Activated naive CD8-positive, alpha-beta T cell treated with anti-CD3 and anti-CD28 coated beads for 36 hours (primary cell): ENCODE data around the gene ZNF716. TPM values are rescaled to one million over a fixed set of nuclear protein-coding genes. Genes with fewer than 3 reads are reported as not detected.
"Not testable (repeated sequence)": the region's sequence is repeated elsewhere in the genome, so short reads cannot be mapped to it uniquely, and the experiment has no call there.

Experiments used
- DNase-seq: peaks from one replicate; pipeline ENCODE4 v3.0.0; 2021
- H3K27ac Mint-ChIP-seq: one replicate; pipeline ENCODE4 v1.8.0; 2022; ENCODE audit warnings: mild to moderate bottlenecking, moderate library complexity, mixed read lengths
- H3K27me3 Mint-ChIP-seq: one replicate; pipeline ENCODE4 v1.8.0; 2022; ENCODE audit warnings: mild to moderate bottlenecking, mixed read lengths
- H3K36me3 Mint-ChIP-seq: one replicate; pipeline ENCODE4 v1.8.0; 2021; ENCODE audit warnings: mild to moderate bottlenecking, mixed read lengths
- H3K4me1 Mint-ChIP-seq: one replicate; pipeline ENCODE4 v1.8.0; 2021; ENCODE audit warnings: mixed read lengths
- H3K4me3 Mint-ChIP-seq: one replicate; pipeline ENCODE4 v1.8.0; 2022; ENCODE audit warnings: mild to moderate bottlenecking, moderate library complexity, mixed read lengths
- H3K9me3 Mint-ChIP-seq: one replicate; pipeline ENCODE4 v1.8.0; 2022; ENCODE audit warnings: mixed read lengths
- total RNA-seq, 2 experiments: library from RNA; stranded (reverse); gene quantifications; one replicate each; pipeline ENCODE4 v1.2.3, GENCODE V29; 2021

The ZNF716 gene
- total RNA-seq, 2 experiments from 2014 or later: not detected

DNA sequence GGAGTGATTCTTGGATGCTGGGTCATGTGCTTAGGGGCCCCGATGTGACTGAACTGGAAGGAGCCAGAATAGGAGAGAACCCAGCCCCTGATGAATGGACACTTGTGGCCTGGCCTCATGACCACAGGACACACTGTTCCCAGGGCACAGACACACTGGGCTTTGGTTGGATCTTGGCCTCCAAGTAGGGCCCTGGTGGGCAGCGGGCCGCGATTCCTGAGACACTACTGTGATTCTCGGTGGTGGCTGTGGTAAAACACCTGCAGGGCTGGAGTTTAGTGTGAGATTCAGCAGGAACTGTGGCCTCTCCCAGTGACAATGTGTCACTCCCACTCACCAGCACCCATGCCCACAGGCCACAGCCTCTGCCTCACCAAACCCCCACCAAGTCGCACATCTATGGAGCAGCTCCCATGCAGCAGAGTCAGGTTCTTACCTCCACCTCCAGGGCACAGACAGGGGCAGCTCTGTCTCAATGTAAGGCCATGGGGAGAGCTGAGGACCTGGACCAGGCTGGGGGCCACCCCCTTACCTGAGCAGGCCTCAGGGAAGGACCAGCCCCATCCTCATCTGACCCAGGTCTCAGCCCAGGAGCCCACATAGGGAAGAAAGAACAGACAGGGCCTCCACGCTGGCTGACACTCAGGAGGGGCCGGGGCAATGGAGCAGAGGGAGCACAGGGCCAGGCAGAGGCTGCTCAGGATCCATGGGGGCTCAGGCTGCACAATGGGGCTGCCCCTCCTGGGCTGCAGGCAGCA lies 33.2 kb upstream of the ZNF716 start:
- no peak overlapping the region for H3K4me3 Mint-ChIP-seq
- H3K36me3 Mint-ChIP-seq: peaks cover 1% of the 10 kb centered on the region
- no peaks in the 10 kb centered on the region for H3K27me3 Mint-ChIP-seq
- no peak overlapping the region for H3K27ac Mint-ChIP-seq
- no peak for DNase-seq
- H3K4me1 Mint-ChIP-seq: no peaks in the 10 kb centered on the region
- H3K9me3 Mint-ChIP-seq: peaks cover 7% of the 10 kb centered on the region

DNA sequence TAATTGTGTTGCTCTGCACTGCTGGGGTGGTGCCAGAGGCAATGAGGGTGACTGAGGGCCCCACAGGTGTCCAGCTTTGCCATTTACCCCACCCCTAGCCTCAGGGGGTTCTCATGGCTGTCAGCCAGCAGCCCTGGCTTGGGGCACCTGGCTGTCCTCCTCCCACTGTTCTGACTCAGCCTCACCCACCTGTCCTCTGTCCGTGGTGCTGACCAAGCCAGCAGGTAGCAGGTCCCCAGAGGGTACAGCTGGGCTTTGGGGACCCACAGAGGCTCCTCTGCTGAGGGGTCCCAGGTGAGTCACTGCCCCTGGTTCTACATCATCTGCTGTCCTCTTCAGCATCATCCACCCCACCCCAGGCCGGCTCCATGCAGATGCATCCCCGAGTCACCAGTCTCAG lies 32.2 kb upstream of the ZNF716 start:
- Mint-ChIP-seq H3K27me3 (no peaks in the 10 kb centered on the region), H3K27ac (no peak overlapping the region), H3K4me3 (no peak overlapping the region), H3K36me3 (peaks cover 1% of the 10 kb centered on the region), H3K4me1 (no peaks in the 10 kb centered on the region), H3K9me3 (peaks cover 8% of the 10 kb centered on the region)
- DNase-seq: no peak

DNA sequence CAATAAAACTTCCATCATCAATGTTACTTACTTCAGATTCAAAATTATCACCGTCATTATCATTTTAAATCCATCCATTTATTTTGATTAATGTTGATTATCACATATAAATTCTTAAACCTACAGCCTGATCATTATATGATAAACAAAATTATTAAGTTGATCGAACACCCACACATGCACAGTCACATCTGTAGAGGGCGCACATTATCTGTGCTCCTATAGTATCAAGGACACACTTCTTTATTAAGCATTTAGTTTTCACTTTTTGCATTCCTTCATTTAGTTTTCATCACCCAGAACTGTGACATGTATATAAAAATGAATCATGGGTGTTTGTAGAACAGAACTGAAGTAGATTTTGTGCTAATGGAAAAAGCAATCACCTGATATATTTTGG lies 26.2 kb upstream of the ZNF716 start:
- H3K27ac Mint-ChIP-seq: no peak overlapping the region
- no peaks in the 10 kb centered on the region for H3K27me3 Mint-ChIP-seq
- peaks cover 11% of the 10 kb centered on the region for H3K9me3 Mint-ChIP-seq
- H3K36me3 Mint-ChIP-seq: no peaks in the 10 kb centered on the region
- H3K4me3 Mint-ChIP-seq: no peak overlapping the region
- DNase-seq: no peak
- no peaks in the 10 kb centered on the region for H3K4me1 Mint-ChIP-seq

DNA sequence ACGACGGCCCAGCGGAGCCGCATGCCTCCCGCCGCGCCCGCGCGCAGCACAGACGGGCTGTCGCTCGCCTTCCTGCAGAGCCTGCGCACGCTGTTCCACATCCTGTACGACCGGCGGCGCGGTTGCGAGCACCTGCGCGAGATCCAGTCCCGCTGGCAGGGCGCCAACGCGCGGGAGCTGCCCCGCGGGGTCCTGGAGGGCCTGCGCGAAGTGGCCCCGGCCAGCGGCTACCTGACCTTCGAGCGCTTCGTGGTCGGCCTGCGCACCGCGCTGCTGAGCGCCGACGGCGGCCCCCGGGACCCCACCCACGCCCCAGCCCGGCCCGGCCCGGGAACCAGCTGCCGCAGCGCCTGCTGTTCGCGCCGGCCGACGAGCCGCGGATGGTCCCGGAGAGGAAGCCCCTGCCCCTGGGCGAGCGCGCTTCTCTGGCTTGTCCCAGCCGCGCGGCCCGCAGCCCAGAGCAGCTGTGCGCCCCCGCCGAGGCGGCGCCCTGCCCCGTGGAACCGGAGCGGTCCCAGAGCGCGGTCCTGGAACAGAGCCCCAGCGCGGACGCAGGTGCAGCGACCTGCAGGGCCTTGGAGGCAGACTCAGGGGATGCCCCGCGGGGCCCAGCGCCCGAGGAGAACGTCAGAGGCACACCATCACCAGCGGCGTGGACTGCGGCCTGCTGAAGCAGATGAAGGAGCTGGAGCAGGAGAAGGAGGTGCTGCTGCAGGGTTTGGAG lies 25.3 kb upstream of the ZNF716 start:
- no peak overlapping the region for H3K4me3 Mint-ChIP-seq
- H3K9me3 Mint-ChIP-seq: peaks cover 14% of the 10 kb centered on the region

DNA sequence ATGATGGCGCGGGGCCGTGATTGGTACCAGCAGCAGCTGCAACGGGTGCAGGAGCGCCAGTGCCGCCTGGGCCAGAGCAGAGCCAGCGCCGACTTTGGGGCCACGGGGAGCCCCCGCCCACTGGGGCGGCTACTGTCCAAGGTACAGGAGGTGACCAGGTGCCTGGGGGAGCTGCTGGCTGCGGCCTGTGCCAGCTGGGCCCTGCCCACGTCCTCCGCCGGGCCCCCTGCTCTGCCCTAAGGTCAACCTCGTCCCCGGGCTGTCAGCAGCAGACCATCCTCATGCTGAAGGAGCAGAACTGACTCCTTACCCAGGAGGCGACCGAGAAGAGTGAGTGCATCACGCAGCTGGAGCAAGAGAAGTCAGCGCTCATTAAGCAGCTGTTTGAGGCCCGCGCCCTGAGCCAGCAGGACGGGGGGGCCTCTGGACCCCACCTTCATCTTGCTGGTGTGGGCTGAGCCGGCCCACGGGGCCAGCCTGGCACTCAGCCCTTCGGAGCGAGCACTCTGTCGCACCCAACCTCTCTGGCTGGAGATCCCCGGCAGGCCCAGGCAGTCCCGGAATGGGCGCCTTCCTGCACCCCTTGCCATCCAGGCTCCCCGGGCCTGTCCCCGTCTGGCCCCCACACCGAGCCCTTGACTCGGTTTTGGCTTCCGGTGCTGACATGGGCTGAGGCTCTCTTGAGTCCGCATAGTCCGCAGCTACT lies 24.6 kb upstream of the ZNF716 start:
- no peak for DNase-seq
- H3K9me3 Mint-ChIP-seq: peaks cover 15% of the 10 kb centered on the region
- H3K27me3 Mint-ChIP-seq: no peaks in the 10 kb centered on the region
- H3K4me3 Mint-ChIP-seq: no peak overlapping the region
- no peaks in the 10 kb centered on the region for H3K4me1 Mint-ChIP-seq
- no peaks in the 10 kb centered on the region for H3K36me3 Mint-ChIP-seq
- H3K27ac Mint-ChIP-seq: no peak overlapping the region

More for the DNA sequence above, 25.3 kb upstream of the ZNF716 start:
- Mint-ChIP-seq H3K4me1 (no peaks in the 10 kb centered on the region), H3K27ac (no peak overlapping the region), H3K27me3 (no peaks in the 10 kb centered on the region), H3K36me3 (no peaks in the 10 kb centered on the region)
- no peak for DNase-seq

DNA sequence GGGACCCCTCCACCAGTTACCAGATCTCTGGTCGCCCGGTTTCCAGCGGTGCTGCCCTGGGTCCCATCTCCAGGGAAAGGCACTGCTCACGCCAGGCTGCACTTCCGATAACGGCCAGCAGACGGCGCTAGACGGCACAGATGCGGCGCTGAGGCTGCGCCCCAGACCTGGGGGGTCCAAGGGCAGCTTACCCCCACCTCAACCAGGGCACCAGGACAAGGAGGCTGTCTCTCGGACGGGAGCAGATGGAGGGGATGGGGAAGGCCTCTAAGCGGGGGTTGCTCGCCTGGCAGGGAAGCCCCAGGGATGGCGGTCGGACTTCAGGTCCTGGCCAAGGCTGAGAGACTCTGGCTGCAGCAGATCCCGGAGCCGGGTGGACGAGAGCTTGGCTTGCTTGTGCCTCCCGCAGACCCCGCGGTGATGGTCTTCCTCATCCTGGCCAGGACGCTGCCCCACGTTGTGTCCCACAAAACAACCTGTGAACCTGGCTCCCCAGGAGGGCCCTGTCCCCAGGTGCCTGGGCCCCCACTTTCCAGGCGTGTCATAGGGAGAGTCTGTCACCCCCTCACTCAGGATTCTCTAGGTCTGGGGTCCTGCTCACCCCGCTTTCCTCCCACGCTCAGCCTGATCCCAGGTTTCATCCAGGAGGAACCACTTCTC lies 23.9 kb upstream of the ZNF716 start:
- Mint-ChIP-seq H3K27me3 (no peaks in the 10 kb centered on the region), H3K4me3 (no peak overlapping the region), H3K27ac (no peak overlapping the region)

DNA sequence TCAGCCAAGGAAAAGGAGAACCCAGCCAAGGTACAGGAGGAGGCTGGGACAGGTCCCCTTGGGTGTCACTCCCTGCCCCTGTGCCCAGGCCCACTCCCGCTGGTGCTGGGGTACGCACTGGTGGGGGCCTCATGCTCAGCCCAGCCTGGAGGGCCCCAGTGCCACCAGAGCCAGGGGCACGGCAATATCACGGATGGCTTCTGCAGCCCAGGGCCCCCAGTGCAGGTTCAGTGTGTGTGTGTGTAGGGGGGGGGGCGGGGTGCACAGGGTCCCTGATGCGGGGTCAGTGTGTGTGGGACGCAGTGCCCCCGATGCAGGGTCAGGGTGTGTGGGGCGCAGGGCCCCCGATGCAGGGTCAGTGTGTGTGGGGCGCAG lies 23.4 kb upstream of the ZNF716 start:
- no peaks in the 10 kb centered on the region for H3K36me3 Mint-ChIP-seq
- H3K9me3 Mint-ChIP-seq: peaks cover 13% of the 10 kb centered on the region
- H3K4me1 Mint-ChIP-seq: no peaks in the 10 kb centered on the region
- no peak for DNase-seq
- H3K27ac Mint-ChIP-seq: no peak overlapping the region
- no peak overlapping the region for H3K4me3 Mint-ChIP-seq
- H3K27me3 Mint-ChIP-seq: no peaks in the 10 kb centered on the region

More for the DNA sequence above, 23.9 kb upstream of the ZNF716 start:
- peaks cover 15% of the 10 kb centered on the region for H3K9me3 Mint-ChIP-seq
- no peaks in the 10 kb centered on the region for H3K36me3 Mint-ChIP-seq
- H3K4me1 Mint-ChIP-seq: no peaks in the 10 kb centered on the region
- DNase-seq: no peak

DNA sequence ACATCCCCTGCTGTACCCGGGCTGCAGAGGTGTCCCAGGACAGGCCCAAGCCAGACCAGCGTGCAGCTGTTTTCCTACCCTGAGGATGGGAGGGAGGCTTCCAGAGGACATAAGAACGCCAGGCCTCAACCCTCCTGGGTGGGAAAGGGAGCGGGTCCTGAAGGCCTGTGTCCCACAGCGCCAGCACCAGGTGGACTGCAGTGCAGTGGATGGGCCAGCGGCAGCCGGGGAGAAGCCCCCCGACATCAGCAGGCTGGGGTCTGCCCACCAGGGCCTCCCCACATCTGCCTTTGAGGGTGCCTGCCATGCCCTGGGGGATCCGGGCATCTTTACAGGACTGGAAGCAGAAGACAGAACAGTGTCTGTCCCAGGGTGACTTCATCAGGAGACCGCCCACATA lies 22.8 kb upstream of the ZNF716 start:
- DNase-seq: no peak
- Mint-ChIP-seq H3K9me3 (peaks cover 17% of the 10 kb centered on the region), H3K36me3 (no peaks in the 10 kb centered on the region), H3K27me3 (no peaks in the 10 kb centered on the region), H3K4me3 (no peak overlapping the region), H3K27ac (no peak overlapping the region), H3K4me1 (no peaks in the 10 kb centered on the region)

DNA sequence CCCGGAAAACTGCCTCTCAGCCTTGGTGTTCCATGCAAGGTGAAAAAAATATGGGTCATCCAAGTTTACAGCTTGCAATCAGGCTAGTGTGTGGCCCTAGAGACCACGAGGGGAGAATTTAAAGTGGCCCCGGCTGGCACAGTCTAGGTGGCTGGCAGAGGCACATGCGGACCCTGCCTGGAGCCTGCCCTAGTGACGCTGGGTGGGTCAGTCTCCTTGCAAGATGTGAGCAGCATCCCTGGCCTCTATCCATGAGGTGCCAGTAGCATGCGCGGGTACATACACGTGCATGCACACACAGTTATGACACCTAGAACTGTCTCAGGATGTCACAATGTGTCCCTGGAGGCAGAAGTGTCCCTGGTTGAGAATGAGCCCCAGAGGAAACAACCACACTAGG lies 22.4 kb upstream of the ZNF716 start:
- no peaks in the 10 kb centered on the region for H3K4me1 Mint-ChIP-seq
- H3K9me3 Mint-ChIP-seq: peaks cover 17% of the 10 kb centered on the region
- no peak for DNase-seq
- H3K4me3 Mint-ChIP-seq: no peak overlapping the region
- no peaks in the 10 kb centered on the region for H3K27me3 Mint-ChIP-seq
- no peak overlapping the region for H3K27ac Mint-ChIP-seq
- no peaks in the 10 kb centered on the region for H3K36me3 Mint-ChIP-seq

DNA sequence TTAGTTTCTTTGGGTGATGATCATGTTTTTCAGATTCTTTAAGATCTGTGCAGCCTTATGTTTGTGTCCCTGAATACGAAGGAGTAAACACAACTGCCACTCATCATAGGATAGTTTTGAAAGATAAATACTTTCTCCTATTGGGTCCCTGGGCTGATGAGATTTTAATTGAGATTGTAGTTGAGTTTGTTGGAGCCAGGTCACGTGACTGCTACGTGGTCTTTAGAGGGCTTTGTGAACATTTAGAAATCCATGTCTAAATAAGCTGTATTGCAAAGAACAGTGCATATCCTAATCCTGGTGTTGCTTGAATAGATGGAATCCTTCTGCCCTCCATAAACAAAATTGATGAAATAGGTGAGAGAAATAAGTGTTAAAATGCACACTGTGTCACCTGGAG lies 17.4 kb upstream of the ZNF716 start:
- H3K4me3 Mint-ChIP-seq: no peak overlapping the region
- H3K4me1 Mint-ChIP-seq: no peaks in the 10 kb centered on the region
- H3K9me3 Mint-ChIP-seq: peaks cover 9% of the 10 kb centered on the region
- DNase-seq: no peak
- no peaks in the 10 kb centered on the region for H3K27me3 Mint-ChIP-seq
- no peak overlapping the region for H3K27ac Mint-ChIP-seq
- no peaks in the 10 kb centered on the region for H3K36me3 Mint-ChIP-seq

DNA sequence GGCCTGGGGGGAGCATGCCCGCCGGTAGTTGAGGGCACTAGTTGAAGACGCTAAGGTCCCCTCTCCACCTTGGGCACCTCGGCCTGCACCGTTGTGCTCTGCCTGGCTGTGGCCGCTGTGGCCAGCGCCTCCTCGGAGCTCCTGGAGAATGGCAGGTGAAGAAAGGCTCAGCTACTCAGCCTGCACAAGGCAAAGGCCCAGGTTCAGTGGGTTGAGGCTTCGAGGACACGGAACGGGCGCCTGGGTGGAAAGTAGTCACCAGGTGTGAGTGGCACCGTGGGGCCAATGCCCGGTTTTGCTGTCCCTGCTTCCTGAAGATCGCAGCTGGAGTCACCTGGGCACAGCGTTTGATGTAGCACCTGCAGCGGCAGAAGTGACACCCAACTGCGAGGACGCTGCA lies 12.4 kb upstream of the ZNF716 start:
- H3K4me3 Mint-ChIP-seq: no peak overlapping the region
- no peaks in the 10 kb centered on the region for H3K4me1 Mint-ChIP-seq
- H3K9me3 Mint-ChIP-seq: peaks cover 10% of the 10 kb centered on the region
- no peak for DNase-seq
- no peak overlapping the region for H3K27ac Mint-ChIP-seq
- no peaks in the 10 kb centered on the region for H3K36me3 Mint-ChIP-seq
- H3K27me3 Mint-ChIP-seq: no peaks in the 10 kb centered on the region

DNA sequence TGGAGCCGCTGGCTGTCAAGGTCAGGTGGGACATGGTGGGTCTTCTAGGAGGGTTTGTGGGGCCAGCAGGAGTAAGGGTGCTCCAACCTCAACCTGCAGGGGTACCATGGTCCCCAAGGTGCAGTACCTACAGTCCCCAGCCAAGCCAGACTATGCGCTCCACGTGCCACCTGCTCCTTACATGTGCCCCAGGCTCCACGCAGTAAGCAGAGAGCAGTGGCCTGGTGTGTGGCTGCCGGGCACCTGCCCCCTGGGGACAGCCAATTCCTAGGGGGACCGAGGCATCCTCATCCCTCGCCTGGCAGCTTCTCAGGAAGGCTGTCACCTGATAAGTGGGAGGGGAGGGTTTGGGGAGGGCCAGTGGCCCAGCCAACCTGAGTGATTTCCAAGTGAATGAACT lies 11.7 kb upstream of the ZNF716 start:
- peaks cover 10% of the 10 kb centered on the region for H3K9me3 Mint-ChIP-seq
- H3K4me1 Mint-ChIP-seq: no peaks in the 10 kb centered on the region
- no peaks in the 10 kb centered on the region for H3K36me3 Mint-ChIP-seq
- DNase-seq: no peak
- no peak overlapping the region for H3K27ac Mint-ChIP-seq
- H3K27me3 Mint-ChIP-seq: no peaks in the 10 kb centered on the region
- H3K4me3 Mint-ChIP-seq: no peak overlapping the region

DNA sequence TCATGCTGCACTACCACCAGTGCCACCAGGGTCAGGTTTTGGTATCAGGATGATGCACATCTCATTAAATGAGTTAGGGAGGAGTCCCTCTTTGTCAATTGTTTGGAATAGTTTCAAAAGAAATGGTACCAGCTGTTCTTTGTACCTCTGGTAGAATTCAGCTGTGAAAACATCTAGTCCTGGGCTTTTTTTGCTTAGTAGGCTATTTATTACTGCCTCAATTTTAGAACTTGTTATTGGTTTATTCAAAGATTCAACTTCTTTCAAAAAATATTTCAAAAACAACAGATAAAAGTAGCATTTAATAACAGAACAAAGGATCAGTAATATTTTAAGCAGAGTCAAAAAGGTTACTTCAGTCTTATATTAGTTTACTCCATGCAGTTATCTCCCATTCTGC lies 6.4 kb upstream of the ZNF716 start:
- peaks cover 10% of the 10 kb centered on the region for H3K9me3 Mint-ChIP-seq
- no peak for DNase-seq
- H3K4me3 Mint-ChIP-seq: no peak overlapping the region
- no peaks in the 10 kb centered on the region for H3K27me3 Mint-ChIP-seq
- no peak overlapping the region for H3K27ac Mint-ChIP-seq
- H3K4me1 Mint-ChIP-seq: no peaks in the 10 kb centered on the region
- H3K36me3 Mint-ChIP-seq: no peaks in the 10 kb centered on the region

DNA sequence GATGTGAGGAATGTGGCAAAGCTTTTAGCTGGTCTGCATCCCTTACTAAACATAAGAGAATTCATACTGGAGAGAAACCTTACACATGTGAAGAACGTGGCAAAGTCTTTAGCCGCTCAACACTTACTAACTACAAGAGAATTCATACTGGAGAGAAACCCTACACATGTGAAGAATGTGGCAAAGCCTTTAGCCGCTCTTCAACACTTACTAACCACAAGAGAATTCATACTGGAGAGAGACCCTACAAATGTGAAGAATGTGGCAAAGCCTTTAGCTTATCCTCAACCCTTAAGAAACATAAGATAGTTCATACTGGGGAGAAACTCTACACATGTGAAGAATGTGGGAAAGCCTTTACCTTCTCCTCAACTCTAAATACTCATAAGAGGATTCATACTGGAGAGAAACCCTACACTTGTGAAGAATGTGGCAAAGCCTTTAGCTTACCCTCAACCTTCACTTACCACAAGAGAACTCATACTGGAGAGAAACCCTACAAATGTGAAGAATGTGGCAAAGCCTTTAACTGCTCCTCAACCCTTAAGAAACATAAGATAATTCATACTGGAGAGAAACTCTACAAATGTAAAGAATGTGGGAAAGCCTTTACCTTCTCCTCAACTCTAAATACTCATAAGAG lies 19.3 kb downstream of the ZNF716 start:
- not testable (repeated sequence) for H3K4me3 Mint-ChIP-seq, H3K27ac Mint-ChIP-seq

DNA sequence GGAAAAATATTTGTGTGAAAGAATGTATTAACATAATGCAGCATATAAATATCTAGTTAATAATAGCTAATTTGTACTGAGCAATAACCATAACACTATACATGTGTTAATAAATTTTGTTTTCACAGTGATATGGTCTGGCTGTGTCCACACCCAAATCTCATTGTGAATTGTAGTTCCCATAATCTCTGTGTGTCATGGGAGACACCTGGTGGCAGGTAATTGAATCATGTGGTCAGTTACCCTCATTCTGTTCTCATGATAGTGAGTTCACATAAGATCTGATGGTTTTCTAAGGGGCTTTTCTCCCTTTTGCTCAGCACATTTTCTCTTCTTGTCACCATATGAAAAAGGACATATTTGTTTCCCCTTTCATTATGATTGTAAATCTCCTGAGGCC lies 30.3 kb downstream of the ZNF716 start:
- DNase-seq, H3K27ac Mint-ChIP-seq: not testable (repeated sequence)
- H3K9me3 Mint-ChIP-seq: peaks cover 15% of the 10 kb centered on the region

More for the DNA sequence above, 19.3 kb downstream of the ZNF716 start:
- not testable (repeated sequence) for DNase-seq, H3K4me1 Mint-ChIP-seq, H3K27me3 Mint-ChIP-seq
- Mint-ChIP-seq H3K36me3 (peaks cover 11% of the 10 kb centered on the region), H3K9me3 (peaks cover 37% of the 10 kb centered on the region)

More for the DNA sequence above, 30.3 kb downstream of the ZNF716 start:
- H3K4me1 Mint-ChIP-seq, H3K4me3 Mint-ChIP-seq, H3K27me3 Mint-ChIP-seq, H3K36me3 Mint-ChIP-seq: not testable (repeated sequence)
